HG02884 (cell line): ENCODE results near the gene C1QL3.

ENCODE experiments used
- ATAC-seq: cut with Tn5 transposase; IDR thresholded peaks from one replicate; pipeline ENCODE4 v1.9.1; 2021; ENCODE audit warnings: mild to moderate bottlenecking, moderate library complexity; ENCODE audit not compliant: unreplicated experiment

The C1QL3 gene

GRCh38 chr10:16497911-16498310 lies 23.8 kb downstream of the C1QL3 start:
- ATAC-seq, result no peak

GRCh38 chr10:16493884-16494536 lies 27.7 kb downstream of the C1QL3 start:
- no peak for ATAC-seq

GRCh38 chr10:16491933-16492332 lies 29.7 kb downstream of the C1QL3 start:
- ATAC-seq, result no peak

GRCh38 chr10:16490511-16490910 lies 31.2 kb downstream of the C1QL3 start:
- ATAC-seq, result no peak

GRCh38 chr10:16483241-16483917 lies 38.3 kb downstream of the C1QL3 start:
- no peak for ATAC-seq

GRCh38 chr10:16481052-16481728 lies 40.5 kb downstream of the C1QL3 start:
- no peak for ATAC-seq

GRCh38 chr10:16478801-16479200 lies 42.9 kb downstream of the C1QL3 start:
- ATAC-seq, result no peak

- ATAC-seq, result no peak
Measured at GRCh38 chr10:16477757-16478156, 43.9 kb downstream of the C1QL3 start.

- ATAC-seq, result no peak
Measured at GRCh38 chr10:16472828-16473227, 48.9 kb downstream of the C1QL3 start.

GRCh38 chr10:16470747-16471146 lies 50.9 kb downstream of the C1QL3 start:
- no peak for ATAC-seq

GRCh38 chr10:16466001-16466400 lies 55.7 kb downstream of the C1QL3 start:
- no peak for ATAC-seq
